ENCODE data around the gene TBCK. TPM values are rescaled to one million over a fixed set of nuclear protein-coding genes. Genes with fewer than 3 reads are reported as not detected.

Gene TBCK
- total RNA-seq, 1 donor from 2014 or later: 81.4 TPM

- H3K36me3 Mint-ChIP-seq (ENCODE audit: unreplicated experiment): peaks cover 15% of the 10 kb centered on the region
- TF ChIP-seq CTCF (IDR thresholded peaks at IDR 0.05; ENCODE audit: partially characterized antibody, unreplicated experiment): no peak
- no peak for DNase-seq
- no peaks in the 10 kb centered on the region for H3K9me3 Mint-ChIP-seq (ENCODE audit: unreplicated experiment)
- no peak overlapping the region for H3K27ac Mint-ChIP-seq (ENCODE audit: unreplicated experiment)
- no peaks in the 10 kb centered on the region for H3K4me1 Mint-ChIP-seq (ENCODE audit: low read depth, unreplicated experiment)
- H3K4me3 Mint-ChIP-seq (ENCODE audit: unreplicated experiment): no peak overlapping the region
- H3K27me3 Mint-ChIP-seq (ENCODE audit: unreplicated experiment): no peaks in the 10 kb centered on the region
Measured at GRCh38 chr4:106033469-106033868, 282.5 kb downstream of the TBCK start.

GRCh38 chr4:106032851-106033286 is 283.1 kb downstream of the TBCK start:
- Mint-ChIP-seq H3K27ac (ENCODE audit: unreplicated experiment) (no peak overlapping the region), H3K9me3 (ENCODE audit: unreplicated experiment) (no peaks in the 10 kb centered on the region), H3K4me1 (ENCODE audit: low read depth, unreplicated experiment) (no peaks in the 10 kb centered on the region), H3K4me3 (ENCODE audit: unreplicated experiment) (no peak overlapping the region), H3K36me3 (ENCODE audit: unreplicated experiment) (peaks cover 15% of the 10 kb centered on the region), H3K27me3 (ENCODE audit: unreplicated experiment) (no peaks in the 10 kb centered on the region)
- no peak for TF ChIP-seq CTCF (IDR thresholded peaks at IDR 0.05; ENCODE audit: partially characterized antibody, unreplicated experiment)
- no peak for DNase-seq

GRCh38 chr4:106022454-106022853 is 293.6 kb downstream of the TBCK start:
- Mint-ChIP-seq H3K4me1 (ENCODE audit: low read depth, unreplicated experiment) (no peaks in the 10 kb centered on the region), H3K4me3 (ENCODE audit: unreplicated experiment) (no peak overlapping the region), H3K36me3 (ENCODE audit: unreplicated experiment) (no peaks in the 10 kb centered on the region), H3K27me3 (ENCODE audit: unreplicated experiment) (no peaks in the 10 kb centered on the region), H3K27ac (ENCODE audit: unreplicated experiment) (no peak overlapping the region), H3K9me3 (ENCODE audit: unreplicated experiment) (no peaks in the 10 kb centered on the region)
- TF ChIP-seq CTCF (IDR thresholded peaks at IDR 0.05; ENCODE audit: partially characterized antibody, unreplicated experiment): no peak
- no peak for DNase-seq

GRCh38 chr4:106021737-106022410 is 294.1 kb downstream of the TBCK start:
- Mint-ChIP-seq H3K4me1 (ENCODE audit: low read depth, unreplicated experiment) (no peaks in the 10 kb centered on the region), H3K9me3 (ENCODE audit: unreplicated experiment) (no peaks in the 10 kb centered on the region), H3K36me3 (ENCODE audit: unreplicated experiment) (no peaks in the 10 kb centered on the region), H3K27ac (ENCODE audit: unreplicated experiment) (no peak overlapping the region), H3K4me3 (ENCODE audit: unreplicated experiment) (no peak overlapping the region), H3K27me3 (ENCODE audit: unreplicated experiment) (no peaks in the 10 kb centered on the region)
- no peak for DNase-seq
- no peak for TF ChIP-seq CTCF (IDR thresholded peaks at IDR 0.05; ENCODE audit: partially characterized antibody, unreplicated experiment)

GRCh38 chr4:106019771-106020170 is 296.2 kb downstream of the TBCK start:
- no peak overlapping the region for H3K4me3 Mint-ChIP-seq (ENCODE audit: unreplicated experiment)
- no peaks in the 10 kb centered on the region for H3K4me1 Mint-ChIP-seq (ENCODE audit: low read depth, unreplicated experiment)
- H3K27ac Mint-ChIP-seq (ENCODE audit: unreplicated experiment): no peak overlapping the region
- H3K27me3 Mint-ChIP-seq (ENCODE audit: unreplicated experiment): no peaks in the 10 kb centered on the region
- no peak for DNase-seq
- H3K36me3 Mint-ChIP-seq (ENCODE audit: unreplicated experiment): no peaks in the 10 kb centered on the region
- no peak for TF ChIP-seq CTCF (IDR thresholded peaks at IDR 0.05; ENCODE audit: partially characterized antibody, unreplicated experiment)
- no peaks in the 10 kb centered on the region for H3K9me3 Mint-ChIP-seq (ENCODE audit: unreplicated experiment)

Data from glutamatergic neuron (in vitro differentiated cells).